NOMO-1 (cell line): ENCODE measurements around the gene RAB11FIP3.
A peak's percentile ranks its signal among the peaks of the same experiment; 100 is the strongest.
"Not testable (repeated sequence)": the region's sequence is repeated elsewhere in the genome, so short reads cannot be mapped to it uniquely, and the experiment has no call there.

Source experiments
- DNase-seq, 2 experiments: peaks; one replicate each; lab custom pipeline; 2025; ENCODE audit not compliant: unreplicated experiment in 2 of 2; lab: John Stamatoyannopoulos, UW

Gene RAB11FIP3

GRCh38 chr16:425082-425718, at the start of gene RAB11FIP3:
TSS of gene RAB11FIP3 (plus strand) at chr16:425649. CDS start at chr16:426007, 358 bp downstream.
- peak; percentile 67 to 75 for DNase-seq

- no peak for DNase-seq
Observed at GRCh38 chr16:375927-376816, 49.3 kb upstream of the RAB11FIP3 start.

- no peak for DNase-seq
Observed at GRCh38 chr16:376817-377418, 48.5 kb upstream of the RAB11FIP3 start.

GRCh38 chr16:377419-377951, 48.0 kb upstream of the RAB11FIP3 start:
- DNase-seq = no peak

- DNase-seq = not testable (repeated sequence)
Observed at GRCh38 chr16:378113-378820, 47.2 kb upstream of the RAB11FIP3 start.

- no peak for DNase-seq
Observed at GRCh38 chr16:378821-379182, 46.6 kb upstream of the RAB11FIP3 start.

- no peak for DNase-seq
Observed at GRCh38 chr16:379183-379960, 46.1 kb upstream of the RAB11FIP3 start.

GRCh38 chr16:379961-380761, 45.3 kb upstream of the RAB11FIP3 start:
- no peak for DNase-seq

GRCh38 chr16:380762-381011, 44.8 kb upstream of the RAB11FIP3 start:
- DNase-seq = no peak

- DNase-seq = no peak
Observed at GRCh38 chr16:381012-381788, 44.2 kb upstream of the RAB11FIP3 start.

- peak; percentile 38 to 71 for DNase-seq
Observed at GRCh38 chr16:381789-382717, 43.4 kb upstream of the RAB11FIP3 start, which contains the start of gene PGAP6. TSS of gene PGAP6 (minus strand) at chr16:381978. CDS start at chr16:381821, 157 bp downstream.

- no peak for DNase-seq
Observed at GRCh38 chr16:383326-384051, 42.0 kb upstream of the RAB11FIP3 start.

GRCh38 chr16:386641-387156, 38.8 kb upstream of the RAB11FIP3 start:
- DNase-seq = no peak

- DNase-seq = not testable (repeated sequence)
Observed at GRCh38 chr16:387761-388666, 37.4 kb upstream of the RAB11FIP3 start.

- no peak for DNase-seq
Observed at GRCh38 chr16:389352-389751, 36.1 kb upstream of the RAB11FIP3 start.

GRCh38 chr16:391885-392335, 33.5 kb upstream of the RAB11FIP3 start:
- peak; percentile 43 to 45 for DNase-seq
